GM19351 (cell line): Measurements from ENCODE around the gene DOK7.

Source experiments
- ATAC-seq: cut with Tn5 transposase; IDR thresholded peaks from one replicate; pipeline ENCODE4 v1.9.1; 2021; ENCODE audit warnings: mild to moderate bottlenecking, moderate library complexity; ENCODE audit not compliant: unreplicated experiment

The DOK7 gene

DNA sequence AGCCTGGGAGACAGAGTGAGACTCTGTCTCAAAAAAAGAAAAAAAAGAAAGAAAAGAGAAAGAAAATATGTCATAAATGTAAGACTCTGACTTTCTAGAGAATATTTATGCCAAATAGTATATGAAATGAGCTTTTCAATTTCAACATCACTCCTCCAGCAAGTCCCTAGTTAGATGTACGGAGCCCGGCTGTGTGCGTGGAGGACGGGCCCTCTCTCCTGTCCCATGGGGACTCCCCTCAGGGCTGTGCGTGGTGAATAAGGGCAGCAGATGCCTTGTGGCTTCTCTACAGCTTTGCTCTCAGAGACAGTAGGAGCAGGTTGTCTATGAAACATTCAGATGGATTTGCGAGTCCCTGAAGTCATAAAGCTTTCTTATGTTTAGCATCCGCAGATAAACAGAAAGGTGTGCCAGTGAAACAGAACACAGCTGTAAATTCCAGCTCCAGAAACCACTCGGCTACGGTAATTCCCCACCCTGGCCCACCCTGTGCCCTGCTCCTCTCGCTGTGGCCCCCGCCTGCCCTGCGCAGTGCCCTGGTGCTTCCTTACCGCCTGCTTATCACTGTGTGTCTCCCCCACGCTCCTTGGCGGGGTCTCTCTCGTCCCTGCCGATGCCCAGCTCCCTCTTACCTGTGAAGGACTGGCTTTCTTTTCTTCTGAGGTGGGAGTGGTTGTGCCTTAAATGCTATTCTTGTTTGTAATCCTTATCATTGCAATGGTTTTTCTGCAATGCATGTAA, 35.2 kb upstream of the DOK7 start:
- no peak for ATAC-seq

DNA sequence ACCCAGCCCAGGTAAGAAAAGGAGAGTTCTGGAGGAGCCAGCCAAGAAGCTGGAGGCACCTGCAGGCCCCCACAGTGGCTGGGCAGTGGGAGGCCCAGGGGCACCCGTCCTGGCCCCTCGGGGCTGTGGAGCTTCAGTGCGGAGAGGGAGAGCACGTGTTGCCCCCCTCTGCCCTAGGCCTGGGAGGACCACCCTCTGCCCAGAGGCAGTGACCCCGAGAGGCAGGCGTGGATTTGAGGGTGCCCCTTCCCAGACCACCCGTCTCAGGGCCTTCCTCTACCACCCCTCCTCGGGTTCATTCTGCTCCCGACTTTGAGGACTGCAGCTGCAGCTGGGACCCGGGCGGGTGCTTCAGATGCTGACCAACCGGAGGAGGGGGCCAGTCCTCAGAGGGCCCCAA, 33.5 kb upstream of the DOK7 start:
- ATAC-seq: no peak

DNA sequence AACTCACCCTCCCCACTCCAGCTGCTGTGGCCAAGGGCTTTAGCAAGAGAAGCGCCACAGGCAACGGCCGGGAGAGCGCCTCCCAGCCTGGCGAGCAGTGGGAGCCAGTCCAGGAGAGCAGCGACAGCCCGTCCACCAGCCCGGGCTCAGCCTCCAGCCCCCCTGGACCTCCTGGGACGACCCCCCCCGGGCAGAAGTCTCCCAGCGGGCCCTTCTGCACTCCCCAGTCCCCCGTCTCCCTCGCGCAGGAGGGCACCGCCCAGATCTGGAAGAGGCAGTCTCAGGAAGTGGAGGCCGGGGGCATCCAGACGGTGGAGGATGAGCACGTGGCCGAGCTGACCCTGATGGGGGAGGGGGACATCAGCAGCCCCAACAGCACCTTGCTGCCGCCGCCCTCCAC, 32.6 kb upstream of the DOK7 start:
- no peak for ATAC-seq

DNA sequence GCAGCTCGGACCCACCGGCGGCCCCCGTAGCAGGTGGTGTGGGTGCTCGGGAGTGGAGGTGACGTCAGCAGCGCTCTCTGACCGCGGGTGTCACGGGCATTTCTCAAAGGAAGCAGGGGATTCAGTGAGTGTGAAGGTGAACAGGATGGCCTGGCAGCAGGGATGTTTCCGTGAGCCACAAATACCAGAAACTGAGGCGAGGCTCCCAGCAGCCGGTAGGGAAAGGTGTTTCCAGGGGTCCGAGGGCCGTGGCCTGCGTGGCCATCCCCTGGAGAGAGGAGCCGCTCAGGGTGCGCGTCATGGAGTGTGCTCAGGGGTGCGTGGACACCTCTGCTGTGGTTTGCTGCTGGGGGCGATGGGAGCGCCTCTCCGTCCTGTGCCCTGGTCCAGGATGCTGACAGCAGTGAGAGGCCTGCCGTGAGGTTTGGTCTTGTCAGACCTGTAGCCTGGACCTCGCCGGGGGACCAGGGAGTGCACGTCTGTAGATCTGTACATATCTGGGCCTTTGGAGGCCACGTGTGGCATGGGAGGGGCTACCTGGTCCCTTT, 31.6 kb upstream of the DOK7 start:
- ATAC-seq: no peak

DNA sequence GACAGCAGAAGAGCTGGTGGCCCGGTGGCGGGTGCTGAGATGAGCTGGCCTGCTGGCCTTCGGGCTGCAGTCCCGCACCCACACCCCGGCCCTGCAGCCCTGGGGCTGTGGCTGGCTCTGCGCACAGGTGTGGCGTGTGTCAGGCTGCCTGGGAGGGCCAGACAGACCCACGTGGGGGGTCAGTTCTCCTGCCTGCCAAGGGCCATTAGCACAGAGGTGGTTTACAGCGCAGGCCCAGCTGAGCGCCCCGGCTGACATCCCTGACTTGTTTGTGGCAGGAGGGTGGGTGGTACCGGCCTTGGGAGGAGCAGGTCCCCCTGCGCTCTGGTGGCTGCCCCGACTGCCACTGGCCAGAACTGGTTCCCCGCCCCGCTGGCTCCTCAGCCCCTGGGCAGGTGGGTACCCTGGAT, 30.7 kb upstream of the DOK7 start:
- no peak for ATAC-seq

DNA sequence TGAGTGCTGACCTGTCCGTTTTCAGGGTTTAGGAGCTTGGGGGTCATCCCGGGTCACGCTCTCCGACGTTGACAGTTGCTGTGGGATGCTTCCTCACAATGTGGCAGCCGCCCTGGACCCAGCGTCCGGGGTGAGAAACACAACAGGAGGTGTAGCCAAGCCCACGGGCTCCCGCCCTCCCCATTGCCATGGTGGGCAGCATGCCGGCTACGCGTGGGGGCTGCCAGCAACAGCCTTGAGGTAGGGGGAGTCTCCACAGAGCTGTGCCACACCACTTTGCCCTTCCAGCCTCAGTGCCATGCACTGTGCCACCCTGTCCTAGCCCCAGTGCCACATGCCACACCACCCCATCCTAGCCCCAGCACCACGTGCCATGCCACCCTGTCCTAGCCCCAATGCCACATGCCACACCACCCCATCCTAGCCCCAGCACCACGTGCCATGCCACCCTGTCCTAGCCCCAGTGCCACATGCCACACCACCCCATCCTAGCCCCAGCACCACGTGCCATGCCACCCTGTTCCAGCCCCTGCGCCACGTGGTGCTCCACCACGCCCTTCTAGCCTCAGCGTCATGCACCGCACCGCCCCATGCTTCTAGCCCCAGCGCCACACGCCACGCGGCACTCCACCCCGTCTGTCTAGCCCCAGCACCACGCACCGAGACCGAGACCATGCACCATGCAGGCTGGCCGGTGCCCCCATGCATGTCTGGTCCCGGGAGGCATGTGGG, 29.8 kb upstream of the DOK7 start:
- ATAC-seq: no peak

DNA sequence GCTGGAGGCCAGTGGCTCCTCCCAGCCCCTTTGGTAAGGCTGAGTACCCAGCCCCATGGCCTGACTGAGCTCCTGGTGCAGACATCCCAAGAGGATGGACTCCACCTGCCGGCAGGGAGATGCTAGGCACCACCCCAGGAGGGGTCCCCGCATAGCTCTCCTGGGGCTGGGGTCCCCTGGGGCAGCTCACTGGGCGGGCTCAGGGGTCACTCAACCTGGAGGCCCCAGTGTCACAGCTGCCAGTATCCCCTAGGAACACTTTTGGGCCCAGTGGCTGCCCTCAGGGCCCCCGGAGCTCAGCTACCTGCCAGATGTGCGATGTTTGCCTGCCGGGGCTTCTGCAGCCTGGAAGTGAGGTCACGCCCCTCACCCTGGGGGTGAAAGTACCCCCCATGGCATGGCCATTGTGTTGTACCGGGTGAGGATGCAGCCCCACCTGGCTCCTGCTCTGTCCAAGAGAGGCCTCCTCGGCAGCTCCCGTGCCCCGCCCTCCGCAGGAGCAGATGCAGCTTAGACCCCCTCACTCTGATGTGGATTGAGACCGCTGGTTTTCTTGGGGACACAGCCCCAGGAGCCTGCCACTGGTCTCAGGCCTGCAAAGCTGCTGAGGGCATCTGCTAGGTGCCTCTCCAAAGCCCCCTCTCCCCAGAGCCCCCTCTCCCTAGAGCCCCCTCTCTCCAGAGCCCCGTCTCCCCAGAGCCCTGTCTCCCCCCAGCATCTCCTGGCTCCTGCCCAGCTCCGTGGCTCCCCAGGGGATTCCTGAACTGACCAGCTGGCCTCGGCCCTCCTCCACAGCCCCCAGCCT, 28.0 kb upstream of the DOK7 start:
- no peak for ATAC-seq

DNA sequence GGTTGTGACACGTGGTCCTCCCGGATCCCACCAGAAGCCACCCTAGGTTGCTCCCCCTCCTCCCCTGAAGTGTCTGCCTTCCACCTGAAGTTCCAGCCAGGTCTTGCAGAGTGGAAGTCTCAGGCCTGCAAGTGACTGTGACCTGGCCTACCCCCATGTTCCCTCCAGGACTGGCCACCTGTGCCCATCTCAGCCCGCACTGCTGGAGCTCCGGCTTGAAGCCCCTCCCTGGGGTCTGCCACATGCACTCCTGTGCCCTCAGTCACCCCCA, 27.5 kb upstream of the DOK7 start:
- ATAC-seq: no peak

DNA sequence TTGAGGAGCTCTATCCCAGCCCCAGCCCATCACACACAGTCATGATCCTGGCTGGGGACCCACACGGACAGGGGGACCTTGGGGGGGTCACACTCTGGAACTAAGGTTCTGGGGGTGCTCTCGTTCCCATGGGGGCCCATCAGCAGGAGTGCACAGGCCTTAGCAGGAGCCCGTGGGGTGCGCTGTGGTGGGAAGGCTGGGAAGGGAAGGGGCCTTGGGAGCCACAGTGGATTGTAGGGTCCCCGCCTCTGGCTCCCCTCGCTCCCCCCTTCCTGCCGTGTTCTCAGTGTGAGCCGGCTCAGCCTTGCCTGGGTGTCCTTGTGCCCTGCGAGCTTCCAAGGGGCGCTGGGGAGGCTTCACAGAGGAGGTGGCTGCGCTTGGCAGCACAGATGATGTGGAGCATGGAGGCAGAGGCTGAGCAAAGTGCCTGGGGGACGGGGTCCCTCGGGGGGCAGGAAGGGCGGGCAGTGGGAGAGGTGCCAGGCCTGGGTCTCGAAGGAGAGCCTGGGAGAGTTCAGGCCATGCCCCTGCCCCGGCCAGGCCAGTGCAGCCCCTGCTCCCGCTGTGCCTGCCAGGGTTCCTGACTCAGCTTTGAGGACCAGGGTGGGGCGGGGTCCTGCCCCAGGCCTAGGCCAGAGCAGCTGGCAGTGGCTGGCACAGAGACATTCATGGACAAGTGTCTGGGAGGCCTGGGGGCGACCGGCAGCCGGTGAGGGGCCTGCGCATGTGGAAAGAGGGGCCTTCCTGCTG, 26.9 kb upstream of the DOK7 start:
- ATAC-seq: no peak

DNA sequence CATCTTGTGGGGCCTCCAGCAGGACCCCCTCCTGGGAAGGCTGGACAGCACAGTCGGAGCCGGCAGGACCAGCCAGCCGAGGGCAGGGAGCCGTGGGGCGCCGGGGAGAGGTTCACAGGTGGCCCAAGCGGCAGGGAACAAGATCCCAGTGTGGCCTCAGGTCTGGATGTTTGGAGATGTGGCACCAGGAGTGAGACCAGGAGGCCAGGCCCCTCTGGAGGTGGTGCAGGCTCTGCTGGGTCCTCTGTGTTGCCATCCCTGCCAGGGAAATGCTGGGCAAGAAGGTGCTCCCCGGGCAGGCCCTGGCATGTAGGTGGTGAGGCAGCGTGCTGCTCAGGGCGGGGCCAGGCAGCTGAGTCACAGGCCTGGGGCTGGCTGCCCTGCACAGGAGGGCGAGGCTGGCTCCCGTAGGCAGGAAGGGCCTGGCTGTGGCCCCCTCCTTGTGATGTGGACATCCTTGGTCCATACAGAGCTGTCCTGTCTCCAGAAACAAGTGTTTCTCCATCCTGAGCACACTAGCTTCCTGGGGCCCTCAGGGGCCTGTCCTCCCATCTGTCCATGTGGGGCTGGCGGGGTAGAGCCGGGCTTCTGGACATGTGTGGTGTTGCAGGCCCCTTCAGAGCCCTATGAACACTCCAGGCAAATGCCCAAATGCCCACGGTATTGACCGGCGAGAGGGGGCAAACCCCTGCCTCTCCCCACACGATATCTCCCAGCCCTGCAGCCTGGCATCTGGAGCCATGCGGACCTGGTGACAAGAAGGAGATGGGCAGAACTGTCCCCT, 26.1 kb upstream of the DOK7 start:
- ATAC-seq: no peak

DNA sequence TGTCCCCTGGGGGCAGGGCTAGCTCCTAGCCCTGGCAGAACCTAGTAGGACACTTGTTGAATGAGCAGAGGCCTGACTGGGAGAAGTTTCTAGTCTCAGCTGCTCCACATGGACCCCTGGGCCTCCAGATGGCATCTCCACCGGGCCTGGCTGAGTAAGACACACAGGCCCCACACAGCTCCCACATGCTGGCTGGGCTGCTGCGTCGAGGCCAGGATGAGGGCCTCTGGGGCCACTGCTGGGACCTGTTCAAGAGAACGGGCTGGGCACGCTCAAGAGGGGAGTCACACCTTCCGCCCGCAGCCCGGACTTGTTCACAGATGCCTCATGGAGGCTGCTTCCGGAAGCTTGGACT, 25.5 kb upstream of the DOK7 start:
- no peak for ATAC-seq

DNA sequence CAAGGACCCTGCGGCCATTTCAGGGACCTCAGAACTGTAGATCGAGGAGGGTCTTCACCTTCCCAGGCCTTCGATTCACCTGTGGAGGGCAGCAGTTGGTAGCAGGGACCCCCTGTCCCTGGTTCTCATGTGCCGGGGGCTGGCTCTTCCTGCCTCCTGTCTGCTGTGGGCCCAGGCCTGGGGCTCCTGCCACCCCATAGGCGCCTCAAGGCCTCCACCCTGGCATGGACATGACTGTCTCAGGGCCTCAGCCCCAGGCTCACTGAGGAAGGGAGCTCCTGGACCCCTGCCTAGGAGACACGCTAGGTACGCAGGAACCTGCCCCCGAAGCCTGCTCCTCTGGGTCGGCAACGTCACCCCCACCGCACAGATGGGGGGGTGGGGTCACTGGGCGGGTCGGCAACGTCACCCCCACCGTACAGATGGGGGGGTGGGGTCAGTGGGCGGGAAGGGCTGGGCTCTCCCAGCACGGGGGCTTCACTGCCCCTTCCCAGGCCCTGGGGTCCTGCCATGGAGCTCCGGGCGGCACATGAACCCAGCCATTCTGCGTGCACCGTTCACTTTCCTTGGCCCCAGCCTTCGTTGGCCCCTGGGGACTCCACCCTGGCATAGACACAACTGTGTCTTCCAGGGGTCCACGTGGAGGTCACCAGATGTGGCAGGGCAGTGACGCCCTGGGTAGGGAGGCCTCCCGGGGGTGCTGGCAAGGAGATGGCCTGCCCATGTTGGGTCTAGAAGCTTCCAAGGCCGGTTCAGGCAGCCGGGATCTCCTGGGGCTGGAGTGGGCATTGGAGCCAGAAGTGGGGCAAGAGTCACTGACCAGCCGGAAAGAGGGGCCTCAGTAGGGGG, 24.9 kb upstream of the DOK7 start:
- no peak for ATAC-seq

DNA sequence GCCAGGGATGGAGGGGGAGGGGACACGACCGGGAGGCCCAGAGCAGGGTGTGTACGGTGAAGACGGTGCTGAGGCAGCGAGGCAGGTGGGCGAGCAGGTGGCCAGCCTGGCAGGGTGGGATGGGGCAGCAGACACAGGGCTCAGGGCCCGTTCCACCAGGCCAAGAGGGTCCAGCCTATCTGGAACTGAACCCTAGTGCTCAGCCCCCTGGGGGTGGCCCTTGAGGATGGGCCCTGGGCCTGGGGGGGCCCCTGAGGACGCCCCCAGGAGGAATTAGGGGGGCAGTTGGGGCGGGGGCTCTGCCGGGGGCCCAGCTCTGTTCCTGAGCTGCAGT, 24.3 kb upstream of the DOK7 start:
- ATAC-seq: no peak

DNA sequence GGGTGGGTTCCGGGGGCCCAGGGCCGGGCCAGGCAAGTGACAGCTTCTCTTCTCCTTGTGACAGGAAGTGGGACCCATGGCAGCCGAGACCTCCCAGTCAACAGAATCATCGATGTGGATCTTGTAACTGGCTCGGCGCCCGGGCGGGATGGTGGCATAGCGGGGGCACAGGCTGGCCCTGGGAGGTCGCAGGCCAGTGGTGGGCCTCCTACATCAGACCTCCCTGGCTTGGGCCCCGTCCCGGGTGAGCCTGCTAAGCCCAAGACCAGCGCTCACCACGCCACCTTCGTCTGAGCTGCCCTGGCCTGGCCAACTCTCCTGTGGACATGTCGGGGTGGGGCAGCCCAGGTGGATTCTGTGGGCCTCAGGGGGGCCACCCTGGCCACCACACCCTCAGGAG, 23.7 kb upstream of the DOK7 start:
- ATAC-seq: no peak

DNA sequence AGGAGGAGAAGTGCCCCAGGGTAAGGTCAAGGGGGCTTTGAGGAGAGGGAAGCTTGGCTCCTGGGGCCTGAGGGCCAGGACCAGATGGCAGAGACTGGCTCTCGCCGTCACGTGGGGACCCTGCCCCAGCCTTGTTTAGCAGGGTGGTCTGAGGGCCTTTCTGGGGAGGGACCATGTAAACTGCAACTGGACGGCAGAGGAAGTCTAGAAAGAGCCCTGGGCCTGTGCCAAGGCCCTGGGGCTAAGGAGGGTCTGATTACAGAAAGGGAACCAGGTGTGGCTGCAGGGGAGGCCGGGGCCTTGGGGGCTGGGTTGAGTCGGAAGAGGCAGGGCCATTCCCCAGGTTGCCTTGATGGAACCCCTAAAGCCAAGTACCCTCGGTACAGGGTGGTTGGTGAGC, 23.1 kb upstream of the DOK7 start:
- no peak for ATAC-seq

DNA sequence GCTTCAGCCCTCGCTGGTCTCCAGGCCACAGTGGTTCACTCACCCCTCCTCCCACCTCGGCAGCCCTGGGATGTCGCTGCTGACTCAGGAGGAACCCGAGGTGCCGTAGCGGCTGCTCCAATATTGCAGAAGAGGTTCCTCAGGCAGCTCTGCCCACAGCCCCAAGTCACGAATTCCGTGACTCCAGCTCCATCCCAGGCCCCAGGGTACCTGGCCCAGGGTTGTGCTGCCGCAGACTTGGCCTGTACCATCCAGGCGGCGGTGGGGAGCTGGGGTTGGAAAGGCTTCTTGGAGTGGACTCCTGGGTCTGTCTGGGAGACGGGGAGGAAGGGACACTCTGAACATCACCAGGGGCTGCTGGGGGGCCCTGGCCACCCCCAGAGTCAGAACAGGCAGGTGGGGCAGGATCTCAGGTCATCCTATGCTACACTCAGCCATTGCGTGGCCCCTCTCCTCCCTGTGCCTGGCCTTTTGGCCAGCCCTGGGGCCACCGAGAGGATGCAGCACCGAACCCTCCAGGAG, 22.1 kb upstream of the DOK7 start:
- no peak for ATAC-seq

DNA sequence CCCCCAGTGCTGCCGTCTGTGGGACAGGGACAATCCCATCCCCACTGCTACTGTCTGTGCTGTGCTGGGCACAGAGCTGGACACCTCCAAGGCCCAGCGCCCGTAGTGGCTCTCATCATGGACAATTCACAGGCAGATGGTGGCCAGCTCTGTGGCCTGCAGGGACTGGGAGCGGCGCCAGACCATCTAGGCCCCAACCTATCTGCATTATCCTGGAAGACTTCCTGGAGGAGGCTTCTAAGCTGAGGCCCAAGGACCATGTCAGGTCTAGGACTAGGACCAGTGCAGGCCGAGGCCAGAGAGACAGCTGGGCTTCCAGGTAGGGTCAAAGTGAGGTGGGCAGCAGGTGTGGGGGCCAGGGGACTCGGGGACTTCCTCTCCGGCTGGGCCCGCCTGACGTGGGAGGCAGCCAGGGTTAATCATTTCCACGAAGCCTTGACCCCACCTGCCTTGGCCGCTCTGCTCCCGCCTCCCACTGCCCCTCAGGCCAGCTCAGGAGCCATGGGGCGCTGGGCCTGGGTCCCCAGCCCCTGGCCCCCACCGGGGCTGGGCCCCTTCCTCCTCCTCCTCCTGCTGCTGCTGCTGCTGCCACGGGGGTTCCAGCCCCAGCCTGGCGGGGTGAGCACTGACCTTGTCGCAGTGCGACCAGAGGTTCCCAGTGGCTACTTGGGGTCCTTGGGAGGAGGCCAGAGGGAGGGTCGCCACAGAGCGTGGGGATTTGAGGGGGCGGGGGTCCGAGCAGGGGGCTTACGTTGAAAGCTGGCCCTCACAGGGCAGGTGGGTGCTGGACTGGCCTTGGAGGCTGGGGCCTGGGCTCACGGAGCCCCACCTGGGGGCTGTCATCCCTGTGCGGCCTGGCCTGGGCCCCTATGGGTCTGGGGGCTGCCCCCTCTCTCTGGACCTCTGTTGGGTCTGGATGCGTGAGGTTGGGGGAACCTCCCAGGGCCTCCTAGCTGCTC, 21.3 kb upstream of the DOK7 start, which contains the start of gene HGFAC:
Gene HGFAC, plus strand, starts transcription at position 468 of the 959 bp plus-strand sequence. Its CDS starts 34 bp downstream, at position 502.
- ATAC-seq: no peak

DNA sequence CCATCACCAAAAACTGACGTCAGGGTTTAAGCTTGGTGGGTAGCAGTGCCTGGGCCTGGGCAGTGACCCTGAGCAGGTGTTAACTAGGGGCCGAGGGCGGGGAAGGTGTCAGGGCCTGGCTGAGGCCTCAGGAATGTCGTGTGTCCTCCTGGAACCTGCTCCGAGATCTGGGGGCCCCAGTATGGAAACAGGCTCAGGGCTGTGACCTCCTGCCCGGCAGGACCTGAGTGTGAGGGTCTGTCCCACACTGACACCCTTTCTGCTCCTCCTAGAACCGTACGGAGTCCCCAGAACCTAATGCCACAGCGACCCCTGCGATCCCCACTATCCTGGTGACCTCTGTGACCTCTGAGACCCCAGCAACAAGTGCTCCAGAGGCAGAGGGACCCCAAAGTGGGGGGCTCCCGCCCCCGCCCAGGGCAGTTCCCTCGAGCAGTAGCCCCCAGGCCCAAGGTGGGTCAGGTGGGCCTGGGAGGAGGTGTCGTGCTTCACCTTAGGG, 20.6 kb upstream of the DOK7 start:
- ATAC-seq: no peak
